SK-N-SH treated with all-trans-retinoic acid at 6 μM for 48 hours (cell line): Measurements from ENCODE around the gene OPA1.

ENCODE experiments used
- BACH2 ChIP-seq: fragments of 250-450 bp; sonication (Bioruptor Pico); IDR thresholded peaks from 2 replicates; pipeline ENCODE4 v1.9.0; 2021; ENCODE audit warnings: mild to moderate bottlenecking, borderline replicate concordance
- ESRRG ChIP-seq: fragments of 250-450 bp; sonication (Bioruptor Pico); IDR thresholded peaks from 2 replicates; pipeline ENCODE4 v1.6.1; 2021; ENCODE audit warnings: mild to moderate bottlenecking
- RARB ChIP-seq: fragments of 250-450 bp; sonication (Bioruptor Pico); IDR thresholded peaks from 2 replicates; pipeline ENCODE4 v1.8.0; 2021; ENCODE audit warnings: mild to moderate bottlenecking, moderate library complexity
- ZFP3 ChIP-seq: fragments of 250-450 bp; sonication (Bioruptor Pico); IDR thresholded peaks from 2 replicates; pipeline ENCODE4 v1.5.0; 2020; ENCODE audit warnings: mild to moderate bottlenecking, moderate library complexity
- ZNF565 ChIP-seq: fragments of 450-650 bp; formaldehyde crosslinking; conservative IDR thresholded peaks from 2 replicates; pipeline ENCODE4 v1.5.0; 2020; ENCODE audit warnings: low read depth, mild to moderate bottlenecking, moderate library complexity
- ZNF70 ChIP-seq: fragments of 450-650 bp; formaldehyde crosslinking; IDR thresholded peaks from 2 replicates; pipeline ENCODE4 v1.5.0; 2020; ENCODE audit warnings: mild to moderate bottlenecking, moderate library complexity
- TF ChIP-seq, protein P1 (sequence below): fragments of 250-450 bp; sonication (Bioruptor Pico); IDR thresholded peaks from 2 replicates; pipeline ENCODE4 v1.5.0; 2020; ENCODE audit warnings: mild to moderate bottlenecking, moderate library complexity
- TF ChIP-seq, protein P2 (sequence below): fragments of 250-450 bp; sonication (Bioruptor Pico); IDR thresholded peaks from 2 replicates; pipeline ENCODE4 v1.5.1; 2020; ENCODE audit warnings: low read depth, mild to moderate bottlenecking, moderate library complexity

DNA sequence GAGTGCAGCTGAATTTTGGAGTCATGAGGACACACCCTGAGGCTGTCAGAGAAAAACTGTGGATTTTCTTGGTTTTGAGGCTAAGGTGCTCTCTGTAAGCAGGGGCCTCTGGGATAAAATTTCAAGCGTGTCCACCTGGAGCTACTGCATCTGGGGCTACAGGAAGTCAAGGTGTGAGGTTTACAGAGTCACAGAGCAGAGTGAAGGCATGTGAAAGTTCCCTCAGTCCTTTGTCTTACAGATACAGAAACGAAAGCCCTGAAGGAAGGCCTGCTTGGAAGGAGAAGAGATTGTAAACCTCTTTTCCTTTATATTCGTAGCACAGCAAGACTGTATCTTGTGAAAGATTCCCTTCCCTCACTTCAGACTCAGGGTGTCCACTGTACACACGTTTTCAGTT, 138.6 kb downstream of the OPA1 start:
- TF ChIP-seq BACH2 (no peak), ZNF565 (CRISPR knock-in tag) (no peak), ZNF70 (CRISPR knock-in tag) (no peak), RARB (CRISPR knock-in tag) (no peak), ZFP3 (CRISPR knock-in tag) (no peak), ESRRG (CRISPR knock-in tag) (no peak)
- TF ChIP-seq, protein P1, sequence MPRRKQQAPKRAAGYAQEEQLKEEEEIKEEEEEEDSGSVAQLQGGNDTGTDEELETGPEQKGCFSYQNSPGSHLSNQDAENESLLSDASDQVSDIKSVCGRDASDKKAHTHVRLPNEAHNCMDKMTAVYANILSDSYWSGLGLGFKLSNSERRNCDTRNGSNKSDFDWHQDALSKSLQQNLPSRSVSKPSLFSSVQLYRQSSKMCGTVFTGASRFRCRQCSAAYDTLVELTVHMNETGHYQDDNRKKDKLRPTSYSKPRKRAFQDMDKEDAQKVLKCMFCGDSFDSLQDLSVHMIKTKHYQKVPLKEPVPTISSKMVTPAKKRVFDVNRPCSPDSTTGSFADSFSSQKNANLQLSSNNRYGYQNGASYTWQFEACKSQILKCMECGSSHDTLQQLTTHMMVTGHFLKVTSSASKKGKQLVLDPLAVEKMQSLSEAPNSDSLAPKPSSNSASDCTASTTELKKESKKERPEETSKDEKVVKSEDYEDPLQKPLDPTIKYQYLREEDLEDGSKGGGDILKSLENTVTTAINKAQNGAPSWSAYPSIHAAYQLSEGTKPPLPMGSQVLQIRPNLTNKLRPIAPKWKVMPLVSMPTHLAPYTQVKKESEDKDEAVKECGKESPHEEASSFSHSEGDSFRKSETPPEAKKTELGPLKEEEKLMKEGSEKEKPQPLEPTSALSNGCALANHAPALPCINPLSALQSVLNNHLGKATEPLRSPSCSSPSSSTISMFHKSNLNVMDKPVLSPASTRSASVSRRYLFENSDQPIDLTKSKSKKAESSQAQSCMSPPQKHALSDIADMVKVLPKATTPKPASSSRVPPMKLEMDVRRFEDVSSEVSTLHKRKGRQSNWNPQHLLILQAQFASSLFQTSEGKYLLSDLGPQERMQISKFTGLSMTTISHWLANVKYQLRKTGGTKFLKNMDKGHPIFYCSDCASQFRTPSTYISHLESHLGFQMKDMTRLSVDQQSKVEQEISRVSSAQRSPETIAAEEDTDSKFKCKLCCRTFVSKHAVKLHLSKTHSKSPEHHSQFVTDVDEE, result no peak
- TF ChIP-seq, protein P2, sequence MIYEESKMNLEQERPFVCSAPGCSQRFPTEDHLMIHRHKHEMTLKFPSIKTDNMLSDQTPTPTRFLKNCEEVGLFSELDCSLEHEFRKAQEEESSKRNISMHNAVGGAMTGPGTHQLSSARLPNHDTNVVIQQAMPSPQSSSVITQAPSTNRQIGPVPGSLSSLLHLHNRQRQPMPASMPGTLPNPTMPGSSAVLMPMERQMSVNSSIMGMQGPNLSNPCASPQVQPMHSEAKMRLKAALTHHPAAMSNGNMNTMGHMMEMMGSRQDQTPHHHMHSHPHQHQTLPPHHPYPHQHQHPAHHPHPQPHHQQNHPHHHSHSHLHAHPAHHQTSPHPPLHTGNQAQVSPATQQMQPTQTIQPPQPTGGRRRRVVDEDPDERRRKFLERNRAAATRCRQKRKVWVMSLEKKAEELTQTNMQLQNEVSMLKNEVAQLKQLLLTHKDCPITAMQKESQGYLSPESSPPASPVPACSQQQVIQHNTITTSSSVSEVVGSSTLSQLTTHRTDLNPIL (CRISPR knock-in tag), result no peak
